ENCODE data around the gene TRIM68. TPM values are rescaled to one million over a fixed set of nuclear protein-coding genes. Genes with fewer than 3 reads are reported as not detected.

Gene TRIM68
- total and polyA plus RNA-seq, 2 of the 13 experiments (the other 11 are each of a cell fraction or from before 2014, with no cell fraction given), result not detected

- H3K9ac ChIP-seq (ENCODE audit: insufficient read depth, low read depth, low read length), result no peak overlapping the region
- intact Hi-C loops (cut with micrococcal nuclease; ENCODE audit: unreplicated experiment) (no loop called here), in situ Hi-C loops (cut with HindIII; ENCODE audit: extremely low pct_ligation_motif_present, low pct_unique_long_range_greater_than_20kb) (no loop called here)
- no peak for FAIRE-seq
- POLR2A ChIA-PET, result no interaction called here
- no peaks in the 10 kb centered on the region for H4K20me1 ChIP-seq (ENCODE audit: insufficient read depth, low read length)
- 0 out of 5 replicates have a peak, but pooled peaks cover 0 to 3% of the 10 kb centered on the region in 2 experiments for H3K27me3 ChIP-seq (ENCODE audit: control insufficient read depth in 1 of 2, insufficient read depth in 2 of 2, low read length in 2 of 2)
- no peaks in the 10 kb centered on the region for H3K79me2 ChIP-seq (ENCODE audit: insufficient read depth, low read length)
- no peak overlapping the region for H3K27ac ChIP-seq (ENCODE audit: extremely low read length, insufficient read depth, low read length)
- no peaks in the 10 kb centered on the region for H3K9me3 ChIP-seq (ENCODE audit: low read length)
- no peaks in the 10 kb centered on the region for H3K4me1 ChIP-seq (ENCODE audit: insufficient read depth, low read length)
- H3K4me2 ChIP-seq (ENCODE audit: low read depth, low read length), result no peak overlapping the region
- no TSS peak for BruUV-seq (replicated peaks)
- CTCF ChIA-PET (ENCODE audit: low intra/inter-chr PET ratio, low total read pairs), result no interaction called here
- TF ChIP-seq ZBTB37 (CRISPR knock-in tag; IDR thresholded peaks at IDR 0.05) (no peak), ETV6 (CRISPR knock-in tag; conservative IDR thresholded peaks at IDR 0.05) (no peak), HNRNPK (IDR thresholded peaks at IDR 0.05; ENCODE audit: low read depth, low read length, poor library complexity, severe bottlenecking) (peak; percentile 96), ZFP37 (CRISPR knock-in tag; IDR thresholded peaks at IDR 0.05; ENCODE audit: borderline replicate concordance) (no peak), ZBTB21 (CRISPR knock-in tag; IDR thresholded peaks at IDR 0.05) (no peak), RFXANK (CRISPR knock-in tag; IDR thresholded peaks at IDR 0.05) (no peak), ZNF414 (CRISPR knock-in tag; IDR thresholded peaks at IDR 0.05) (no peak), ZNF770 (CRISPR knock-in tag; IDR thresholded peaks at IDR 0.05) (no peak)
- no peak for DNase-seq (ENCODE audit: low spot score)
- H2AFZ ChIP-seq (ENCODE audit: low read length), result no peak overlapping the region
- no peak overlapping the region for H3K4me3 ChIP-seq (replicated peaks in 1 of 3; ENCODE audit: insufficient read depth in 1 of 3, low read depth in 2 of 3, low read length in 3 of 3)
- no peak for ATAC-seq
- H3K36me3 ChIP-seq (replicated peaks in 1 of 2; ENCODE audit: control insufficient read depth in 1 of 2, insufficient read depth in 2 of 2, low read length in 2 of 2), result no peaks in the 10 kb centered on the region
Observed at GRCh38 chr11:4615856-4616444, 7.9 kb upstream of the TRIM68 start.

All from HepG2 (cell line).